Natural killer cell (primary cell): Measurements from ENCODE around the gene ATF6B. TPM values are rescaled to one million over a fixed set of nuclear protein-coding genes. Genes with fewer than 3 reads are reported as not detected.
A peak's percentile ranks its signal among the peaks of the same experiment; 100 is the strongest.

Source experiments
- ATAC-seq, 3 donors: fragments of 150-1000 bp in 2 of 3; fragments of 200-7000 bp in 1 of 3; cut with Tn5 transposase; 1 replicate in 1 of 3; 2 replicates in 2 of 3; pipeline ENCODE4 v1.10.0; 2021; ENCODE audit warnings: mild to moderate bottlenecking in 2 of 3, moderate library complexity in 2 of 3
- DNase-seq, 2 donors: peaks; one replicate each; pipeline versions ENCODE4 v3.0.0 to v3.0.0-alpha.2; 2013 to 2021; ENCODE audit warnings: mixed read lengths in 1 of 2
- H3K27ac ChIP-seq: one replicate; pipeline ENCODE4 v1.5.1; 2013; ENCODE audit warnings: mild to moderate bottlenecking, low read length
- H3K27me3 ChIP-seq: one replicate; pipeline ENCODE4 v1.6.1; 2013; ENCODE audit warnings: low read length; ENCODE audit not compliant: control insufficient read depth, insufficient read depth
- H3K36me3 ChIP-seq: one replicate; pipeline ENCODE4 v1.6.1; 2013; ENCODE audit warnings: low read length; ENCODE audit not compliant: control insufficient read depth, insufficient read depth
- H3K4me1 ChIP-seq: one replicate; pipeline ENCODE4 v1.6.1; 2013; ENCODE audit warnings: low read length; ENCODE audit not compliant: control insufficient read depth, insufficient read depth
- H3K4me3 ChIP-seq: one replicate; pipeline ENCODE4 v1.5.1; 2013; ENCODE audit warnings: low read length
- H3K9me3 ChIP-seq: one replicate; pipeline ENCODE4 v1.6.1; 2013; ENCODE audit warnings: low read length; ENCODE audit not compliant: control insufficient read depth, insufficient read depth
- H3K27ac Mint-ChIP-seq, 2 donors: one replicate each; pipeline ENCODE4 v1.8.0; 2022; ENCODE audit warnings: mild to moderate bottlenecking in 2 of 2, mixed read lengths in 2 of 2, moderate library complexity in 1 of 2
- H3K27me3 Mint-ChIP-seq, 2 donors: one replicate each; pipeline ENCODE4 v1.8.0; 2022; ENCODE audit warnings: low read depth in 2 of 2, mixed read lengths in 2 of 2
- H3K36me3 Mint-ChIP-seq: one replicate; pipeline ENCODE4 v1.8.0; 2022; ENCODE audit warnings: mixed read lengths
- H3K4me1 Mint-ChIP-seq, 2 donors: one replicate each; pipeline ENCODE4 v1.8.0; 2022; ENCODE audit warnings: mixed read lengths in 2 of 2
- H3K4me3 Mint-ChIP-seq: one replicate; pipeline ENCODE4 v1.8.0; 2022; ENCODE audit warnings: mild to moderate bottlenecking, moderate library complexity, mixed read lengths
- H3K9me3 Mint-ChIP-seq, 2 donors: one replicate each; pipeline ENCODE4 v1.8.0; 2022; ENCODE audit warnings: mixed read lengths in 2 of 2
- WGBS: methylation state at CpG from one replicate; pipeline ENCODE4 v1.1.7; 2013; ENCODE audit warnings: missing lambda C conversion rate; ENCODE audit not compliant: insufficient coverage; 5-methylcytosine and 5-hydroxymethylcytosine counted together
- intact Hi-C: fragments of 100-400 bp; cut with micrococcal nuclease; formaldehyde crosslinking; loops from one replicate; pipeline ENCODE4 v1.14.2; 2022
- total RNA-seq, 4 donors: library from RNA; stranded (reverse); fragments of 120-200 nt in 1 of 4; gene quantifications; one replicate each; pipeline versions ENCODE4 v1.2.3 to v1.2.4, GENCODE V29; 2013 to 2022
- TF ChIP-seq, protein P1 (sequence below): fragments of 200-600 bp; IDR thresholded peaks from one replicate; pipeline ENCODE4 v1.8.0; 2022; ENCODE audit warnings: antibody characterized with exemption

ATF6B gene
- total RNA-seq, 3 donors from 2014 or later (not counting 1 experiment from before 2014, with no cell fraction given): 157 to 187 (median 178) TPM

DNA sequence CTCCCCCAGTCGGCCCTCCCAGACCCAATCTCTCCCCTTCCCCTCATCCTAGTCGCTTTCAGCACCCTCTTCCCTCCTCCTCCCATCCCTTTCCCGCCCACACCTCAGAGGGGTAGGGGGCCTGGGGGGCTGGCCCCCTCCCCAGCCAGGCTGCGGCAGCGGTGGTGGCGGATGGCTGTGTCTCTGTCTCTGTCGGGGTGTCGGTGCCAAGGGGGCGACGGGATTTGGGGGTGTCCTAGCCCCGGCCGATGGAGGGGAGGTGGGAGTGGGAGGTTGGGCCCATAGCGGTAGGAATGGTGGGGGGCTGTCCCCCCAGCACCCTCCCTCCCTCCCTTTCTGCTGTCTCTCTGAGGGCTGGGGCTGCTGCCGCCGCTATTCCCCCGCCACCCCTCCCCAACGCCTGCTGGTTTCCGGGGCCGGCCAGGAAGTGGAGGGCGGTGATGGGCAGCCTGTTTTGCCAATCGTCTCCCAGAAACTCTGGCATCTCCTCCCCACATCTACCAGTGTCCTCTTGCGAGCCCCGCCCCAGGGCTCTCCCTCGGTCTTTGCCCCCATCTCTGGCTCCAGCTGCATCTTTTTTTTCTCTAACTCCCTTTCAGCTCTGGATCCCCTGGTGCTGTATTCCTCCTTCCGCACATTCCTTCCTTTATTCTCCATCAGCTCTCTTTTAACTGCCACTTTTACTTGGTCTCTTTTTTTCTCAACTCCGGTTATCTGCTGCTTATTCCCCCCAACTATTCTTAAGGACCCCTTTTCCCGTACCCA lies 47.8 kb upstream of the ATF6B start, which contains the start of gene AGPAT1:
AGPAT1 (minus strand) TSS at position 374 of the 765 bp plus-strand sequence. CDS start 4,588 bp downstream, outside the sequence.
- H3K27ac ChIP-seq: peak within 1 kb of the TSS; percentile 97
- Mint-ChIP-seq H3K9me3 (no peaks in the 10 kb centered on the region), H3K36me3 (no peaks in the 10 kb centered on the region), H3K27me3 (no peaks in the 10 kb centered on the region), H3K27ac (peak within 1 kb of the TSS; percentile 97), H3K4me1 (peaks cover 66 to 85% of the 10 kb centered on the region in 2 donors), H3K4me3 (peak within 1 kb of the TSS; percentile 97)
- intact Hi-C loops: loop anchor here (1.0 to 10.0 kb wide), 3 partner anchors 28 to 796 kb away; partner anchors contain the start of genes C6orf47, CSNK2B, GPANK1 and LY6G5B
- H3K27me3 ChIP-seq: no peaks in the 10 kb centered on the region
- WGBS: under 1% methylated on average over 20 of the region's 27 CpGs
- TF ChIP-seq, protein P1, sequence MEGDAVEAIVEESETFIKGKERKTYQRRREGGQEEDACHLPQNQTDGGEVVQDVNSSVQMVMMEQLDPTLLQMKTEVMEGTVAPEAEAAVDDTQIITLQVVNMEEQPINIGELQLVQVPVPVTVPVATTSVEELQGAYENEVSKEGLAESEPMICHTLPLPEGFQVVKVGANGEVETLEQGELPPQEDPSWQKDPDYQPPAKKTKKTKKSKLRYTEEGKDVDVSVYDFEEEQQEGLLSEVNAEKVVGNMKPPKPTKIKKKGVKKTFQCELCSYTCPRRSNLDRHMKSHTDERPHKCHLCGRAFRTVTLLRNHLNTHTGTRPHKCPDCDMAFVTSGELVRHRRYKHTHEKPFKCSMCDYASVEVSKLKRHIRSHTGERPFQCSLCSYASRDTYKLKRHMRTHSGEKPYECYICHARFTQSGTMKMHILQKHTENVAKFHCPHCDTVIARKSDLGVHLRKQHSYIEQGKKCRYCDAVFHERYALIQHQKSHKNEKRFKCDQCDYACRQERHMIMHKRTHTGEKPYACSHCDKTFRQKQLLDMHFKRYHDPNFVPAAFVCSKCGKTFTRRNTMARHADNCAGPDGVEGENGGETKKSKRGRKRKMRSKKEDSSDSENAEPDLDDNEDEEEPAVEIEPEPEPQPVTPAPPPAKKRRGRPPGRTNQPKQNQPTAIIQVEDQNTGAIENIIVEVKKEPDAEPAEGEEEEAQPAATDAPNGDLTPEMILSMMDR: no peak
- H3K4me3 ChIP-seq: peak within 1 kb of the TSS; percentile 75
- H3K4me1 ChIP-seq: peaks cover 38% of the 10 kb centered on the region
- H3K9me3 ChIP-seq: no peaks in the 10 kb centered on the region
- ATAC-seq: peak; percentile 56 to 73 (median 60)
- peaks cover 10% of the 10 kb centered on the region for H3K36me3 ChIP-seq
- peak; percentile 95 to 97 for DNase-seq

DNA sequence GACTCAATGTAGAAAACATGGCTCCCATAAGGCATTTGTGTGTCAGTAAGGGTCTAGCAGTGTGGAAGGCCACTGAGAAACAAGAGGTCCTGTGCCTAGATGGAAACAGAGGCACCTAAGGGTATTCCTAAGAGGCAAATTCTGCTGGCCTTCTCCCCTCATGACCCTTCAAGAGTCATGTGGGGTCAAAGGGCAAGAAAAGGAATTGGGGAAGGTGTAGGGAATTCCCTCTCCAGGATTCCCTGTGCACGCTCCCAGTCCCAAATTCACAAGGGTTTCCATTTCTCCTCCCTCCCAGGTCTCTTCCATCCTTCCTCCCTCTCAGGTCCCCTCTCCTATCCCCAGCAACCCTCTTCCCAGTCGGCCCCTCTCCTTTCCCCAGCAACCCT lies 47.3 kb upstream of the ATF6B start:
- Histone ChIP-seq H3K4me3 (peak overlapping the region; percentile 75), H3K9me3 (no peaks in the 10 kb centered on the region), H3K36me3 (peaks cover 12% of the 10 kb centered on the region), H3K27ac (peak overlapping the region; percentile 97), H3K27me3 (no peaks in the 10 kb centered on the region), H3K4me1 (peaks cover 38% of the 10 kb centered on the region)
- no peaks in the 10 kb centered on the region for H3K36me3 Mint-ChIP-seq
- peak overlapping the region; percentile 97 for H3K27ac Mint-ChIP-seq
- peaks cover 60 to 79% of the 10 kb centered on the region in 2 donors for H3K4me1 Mint-ChIP-seq
- intact Hi-C loops: loop anchor here (5.0 to 10.0 kb wide), 2 partner anchors 511 to 797 kb away; partner anchors contain the start of genes C6orf47, CSNK2B, GPANK1 and LY6G5B
- DNase-seq: no peak
- H3K9me3 Mint-ChIP-seq: no peaks in the 10 kb centered on the region
- peak overlapping the region; percentile 97 for H3K4me3 Mint-ChIP-seq
- ATAC-seq: no peak
- WGBS: 28% methylated on average over 2 of the region's 2 CpGs
- TF ChIP-seq, protein P1: no peak
- no peaks in the 10 kb centered on the region for H3K27me3 Mint-ChIP-seq

DNA sequence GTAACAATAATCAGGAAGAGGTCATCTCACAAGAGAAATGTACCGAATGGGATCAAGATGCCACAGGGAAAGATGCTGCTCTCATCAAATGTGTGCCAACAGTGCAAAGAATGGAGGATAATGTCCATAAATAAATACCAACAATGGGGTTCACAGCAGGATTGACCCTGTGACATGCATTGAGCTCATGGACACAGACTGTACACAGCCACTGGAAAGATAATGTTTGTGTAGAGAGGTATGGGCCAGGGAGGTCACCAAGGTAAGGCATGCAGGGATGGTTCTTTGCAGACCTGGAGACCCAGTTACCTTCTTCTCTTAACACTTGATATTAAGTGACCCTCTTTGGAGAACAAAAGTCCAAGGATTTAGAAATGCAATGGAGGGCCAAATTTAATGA lies 46.4 kb upstream of the ATF6B start:
- H3K27me3 ChIP-seq: no peaks in the 10 kb centered on the region
- peaks cover 34% of the 10 kb centered on the region for H3K4me1 ChIP-seq
- TF ChIP-seq, protein P1: no peak
- ATAC-seq (no peak), DNase-seq (no peak)
- no peak overlapping the region for H3K27ac ChIP-seq
- Mint-ChIP-seq H3K4me1 (peaks cover 54 to 71% of the 10 kb centered on the region in 2 donors), H3K27ac (no peak overlapping the region), H3K9me3 (no peaks in the 10 kb centered on the region), H3K36me3 (no peaks in the 10 kb centered on the region), H3K4me3 (peak overlapping the region; percentile 97), H3K27me3 (no peaks in the 10 kb centered on the region)
- no peaks in the 10 kb centered on the region for H3K9me3 ChIP-seq
- intact Hi-C loops: loop anchor here (10.0 kb wide), 1 partner anchor 510 kb away; the partner anchor contains the start of genes C6orf47, CSNK2B, GPANK1 and LY6G5B
- no peak overlapping the region for H3K4me3 ChIP-seq
- peaks cover 16% of the 10 kb centered on the region for H3K36me3 ChIP-seq
- 100% methylated on average over 1 of the region's 1 CpG for WGBS
